PFSK-1 (cell line): ENCODE measurements around the gene USPL1.

Source experiments
- FOXP2 ChIP-seq: optimal IDR thresholded peaks from 2 replicates; pipeline ENCODE3; 2011; ENCODE audit warnings: borderline replicate concordance, control low read depth, inconsistent platforms; ENCODE audit not compliant: insufficient read depth; ENCODE audit errors: extremely low read length, extremely low read depth
- POLR2AphosphoS5 ChIP-seq: IDR thresholded peaks from 2 replicates; pipeline ENCODE4 v1.6.1; 2012; ENCODE audit warnings: low read depth, mild to moderate bottlenecking, control low read depth, low read length, moderate library complexity
- REST ChIP-seq, 2 experiments: IDR thresholded peaks; 2 replicates each; pipeline versions ENCODE4 v1.6.1 to v1.8.0; 2011 to 2012; ENCODE audit warnings: low read depth in 2 of 2, low read length in 2 of 2, control low read depth in 1 of 2, inconsistent platforms in 1 of 2, mild to moderate bottlenecking in 1 of 2, moderate library complexity in 1 of 2; ENCODE audit not compliant: insufficient read depth in 1 of 2
- SIN3A ChIP-seq: IDR thresholded peaks from 2 replicates; pipeline ENCODE4 v1.6.1; 2012; ENCODE audit warnings: mild to moderate bottlenecking, low read length, moderate library complexity, borderline replicate concordance; ENCODE audit not compliant: insufficient read depth
- TAF1 ChIP-seq: IDR thresholded peaks from 2 replicates; pipeline ENCODE4 v1.6.1; 2012; ENCODE audit warnings: low read length, control low read depth, borderline replicate concordance; ENCODE audit not compliant: insufficient read depth

Gene USPL1

GRCh38 chr13:30601836-30602235, 15.9 kb upstream of the USPL1 start:
- TF ChIP-seq POLR2AphosphoS5 (no peak), TAF1 (no peak), REST (IDR thresholded peaks at IDR 0.05; ENCODE audit: insufficient read depth in 1 of 2, low read depth in 2 of 2, low read length in 2 of 2) (no peak), SIN3A (no peak), FOXP2 (no peak)

- TF ChIP-seq REST (IDR thresholded peaks at IDR 0.05; ENCODE audit: insufficient read depth in 1 of 2, low read depth in 2 of 2, low read length in 2 of 2) (no peak), TAF1 (no peak), POLR2AphosphoS5 (no peak), FOXP2 (no peak), SIN3A (no peak)
Measured at GRCh38 chr13:30605052-30605451, 12.7 kb upstream of the USPL1 start.

- TF ChIP-seq POLR2AphosphoS5 (no peak), REST (IDR thresholded peaks at IDR 0.05; ENCODE audit: insufficient read depth in 1 of 2, low read depth in 2 of 2, low read length in 2 of 2) (no peak), FOXP2 (no peak), SIN3A (no peak), TAF1 (no peak)
Measured at GRCh38 chr13:30607908-30608307, 9.8 kb upstream of the USPL1 start.

- TF ChIP-seq POLR2AphosphoS5 (no peak), FOXP2 (no peak), TAF1 (no peak), REST (IDR thresholded peaks at IDR 0.05; ENCODE audit: insufficient read depth in 1 of 2, low read depth in 2 of 2, low read length in 2 of 2) (no peak), SIN3A (no peak)
Measured at GRCh38 chr13:30608364-30608763, 9.4 kb upstream of the USPL1 start.

GRCh38 chr13:30610311-30610710, 7.4 kb upstream of the USPL1 start:
- no peak for TF ChIP-seq TAF1
- no peak for TF ChIP-seq FOXP2
- no peak for TF ChIP-seq POLR2AphosphoS5
- no peak for TF ChIP-seq SIN3A
- no peak for TF ChIP-seq REST (IDR thresholded peaks at IDR 0.05; ENCODE audit: insufficient read depth in 1 of 2, low read depth in 2 of 2, low read length in 2 of 2)
